ENCODE measurements around the gene CD72. TPM values are rescaled to one million over a fixed set of nuclear protein-coding genes. Genes with fewer than 3 reads are reported as not detected.

Gene CD72
- total and polyA plus RNA-seq, 7 donors = 0.46 to 1.2 (median 0.66) TPM

- DNase-seq (no peak), ATAC-seq (peak; percentile 27 to 44 (median 32))
- peak overlapping the region; percentile 89 for H3K4me3 ChIP-seq
- peaks cover 26% of the 10 kb centered on the region for H3K4me1 ChIP-seq
- intact Hi-C loops (cut with DNase I) = loop anchor here in 1 of 2 donors (2.0 kb wide), 1 partner anchor 48 kb away; no protein-coding TSS in a partner anchor
- H3K36me3 ChIP-seq (ENCODE audit: insufficient read depth in 1 of 2, low read depth in 1 of 2) = peaks cover 0 to 18% of the 10 kb centered on the region in 2 donors
- peak overlapping the region; percentile 100 for H3K27ac ChIP-seq
- H3K9me3 ChIP-seq = no peaks in the 10 kb centered on the region
- TF ChIP-seq CTCF (IDR thresholded peaks at IDR 0.05) = no peak
- WGBS, 3 donors = 20 to 27% (median 21%) methylated on average over 25 of the region's 25 CpGs
- no peaks in the 10 kb centered on the region for H3K27me3 ChIP-seq (ENCODE audit: insufficient read depth in 3 of 3, low read length in 2 of 3)
Measured at GRCh38 chr9:35656831-35657545, 38.8 kb upstream of the CD72 start.

- intact Hi-C loops (cut with DNase I) = loop anchor here in 1 of 2 donors (2.0 kb wide), 1 partner anchor 48 kb away; no protein-coding TSS in a partner anchor
- H3K4me3 ChIP-seq = no peak overlapping the region
- 76 to 79% (median 76%) methylated on average over 17 of the region's 17 CpGs for WGBS, 3 donors
- no peak for DNase-seq
- H3K27ac ChIP-seq = peak overlapping the region; percentile 100
- no peak for TF ChIP-seq CTCF (IDR thresholded peaks at IDR 0.05)
- ATAC-seq = no peak
- H3K4me1 ChIP-seq = peaks cover 25% of the 10 kb centered on the region
- no peaks in the 10 kb centered on the region for H3K27me3 ChIP-seq (ENCODE audit: insufficient read depth in 3 of 3, low read length in 2 of 3)
- H3K9me3 ChIP-seq = no peaks in the 10 kb centered on the region
- H3K36me3 ChIP-seq (ENCODE audit: insufficient read depth in 1 of 2, low read depth in 1 of 2) = peaks cover 0 to 17% of the 10 kb centered on the region in 2 donors
Measured at GRCh38 chr9:35656348-35656747, 38.1 kb upstream of the CD72 start.

- H3K4me3 ChIP-seq = no peak overlapping the region
- H3K27ac ChIP-seq = no peak overlapping the region
- DNase-seq (no peak), ATAC-seq (no peak)
- H3K9me3 ChIP-seq = no peaks in the 10 kb centered on the region
- H3K27me3 ChIP-seq (ENCODE audit: insufficient read depth in 3 of 3, low read length in 2 of 3) = no peaks in the 10 kb centered on the region
- intact Hi-C loops (cut with DNase I) = no loop called here
- H3K4me1 ChIP-seq = no peaks in the 10 kb centered on the region
- 85 to 95% (median 91%) methylated on average over 2 of the region's 2 CpGs for WGBS, 3 donors
- H3K36me3 ChIP-seq (ENCODE audit: insufficient read depth in 1 of 2, low read depth in 1 of 2) = no peaks in the 10 kb centered on the region
- no peak for TF ChIP-seq CTCF (IDR thresholded peaks at IDR 0.05)
Measured at GRCh38 chr9:35653611-35654010, 35.4 kb upstream of the CD72 start.

GRCh38 chr9:35652829-35653209 lies 34.6 kb upstream of the CD72 start:
- ATAC-seq = no peak
- 87 to 91% (median 89%) methylated on average over 8 of the region's 8 CpGs for WGBS, 3 donors
- TF ChIP-seq CTCF (IDR thresholded peaks at IDR 0.05) = no peak
- intact Hi-C loops (cut with DNase I) = no loop called here
- no peaks in the 10 kb centered on the region for H3K27me3 ChIP-seq (ENCODE audit: insufficient read depth in 3 of 3, low read length in 2 of 3)
- H3K27ac ChIP-seq = no peak overlapping the region
- H3K9me3 ChIP-seq = no peaks in the 10 kb centered on the region
- H3K36me3 ChIP-seq (ENCODE audit: insufficient read depth in 1 of 2, low read depth in 1 of 2) = no peaks in the 10 kb centered on the region
- no peak overlapping the region for H3K4me3 ChIP-seq
- DNase-seq = no peak
- H3K4me1 ChIP-seq = no peaks in the 10 kb centered on the region
